OCI-LY1 (cell line): ENCODE measurements around the gene CLDN9.

ENCODE experiments used
- EZH2 ChIP-seq: fragments of 200-600 bp; sonication (generic), shearing (Covaris generic); IDR thresholded peaks from 2 replicates; pipeline ENCODE4 v1.8.0; 2017; ENCODE audit warnings: borderline replicate concordance, mixed run types, mild to moderate bottlenecking, antibody characterized with exemption, low read length, moderate library complexity, mixed read lengths
- TF ChIP-seq, protein P1 (sequence below): fragments of 200-600 bp; sonication (generic), shearing (Covaris generic); IDR thresholded peaks from 2 replicates; pipeline ENCODE4 v1.5.1; 2017; ENCODE audit warnings: mild to moderate bottlenecking, antibody characterized with exemption, low read length, moderate library complexity, mixed read lengths

DNA sequence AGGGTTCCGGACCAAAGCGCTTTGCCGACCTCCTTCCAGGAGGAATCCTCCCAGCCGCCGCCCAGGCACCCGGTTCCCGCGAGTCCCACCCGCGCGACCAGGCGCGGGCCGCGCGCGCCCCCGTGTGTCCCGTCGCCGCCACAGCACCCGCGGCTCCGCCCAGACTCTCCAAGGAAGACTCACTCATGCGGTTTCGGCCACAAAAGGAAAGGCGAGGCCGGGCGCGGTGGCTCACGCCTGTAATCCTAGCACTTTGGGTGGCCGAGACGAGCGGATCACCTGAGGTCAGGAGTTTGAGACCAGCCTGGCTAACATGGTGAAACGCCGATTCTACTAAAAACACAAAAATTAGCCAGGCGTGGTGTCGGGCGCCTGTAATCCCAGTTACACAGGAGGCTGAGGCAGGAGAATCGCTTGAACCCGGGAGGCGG, 29.0 kb upstream of the CLDN9 start:
- TF ChIP-seq, protein P1, sequence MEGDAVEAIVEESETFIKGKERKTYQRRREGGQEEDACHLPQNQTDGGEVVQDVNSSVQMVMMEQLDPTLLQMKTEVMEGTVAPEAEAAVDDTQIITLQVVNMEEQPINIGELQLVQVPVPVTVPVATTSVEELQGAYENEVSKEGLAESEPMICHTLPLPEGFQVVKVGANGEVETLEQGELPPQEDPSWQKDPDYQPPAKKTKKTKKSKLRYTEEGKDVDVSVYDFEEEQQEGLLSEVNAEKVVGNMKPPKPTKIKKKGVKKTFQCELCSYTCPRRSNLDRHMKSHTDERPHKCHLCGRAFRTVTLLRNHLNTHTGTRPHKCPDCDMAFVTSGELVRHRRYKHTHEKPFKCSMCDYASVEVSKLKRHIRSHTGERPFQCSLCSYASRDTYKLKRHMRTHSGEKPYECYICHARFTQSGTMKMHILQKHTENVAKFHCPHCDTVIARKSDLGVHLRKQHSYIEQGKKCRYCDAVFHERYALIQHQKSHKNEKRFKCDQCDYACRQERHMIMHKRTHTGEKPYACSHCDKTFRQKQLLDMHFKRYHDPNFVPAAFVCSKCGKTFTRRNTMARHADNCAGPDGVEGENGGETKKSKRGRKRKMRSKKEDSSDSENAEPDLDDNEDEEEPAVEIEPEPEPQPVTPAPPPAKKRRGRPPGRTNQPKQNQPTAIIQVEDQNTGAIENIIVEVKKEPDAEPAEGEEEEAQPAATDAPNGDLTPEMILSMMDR = peak; percentile 92
- no peak for TF ChIP-seq EZH2
